LNCaP clone FGC (cell line): ENCODE measurements around the gene ZMIZ1.

Source experiments
- DNase-seq: peaks from one replicate; pipeline ENCODE4 v3.0.0-alpha.2; 2011; ENCODE audit warnings: low read depth
- H3K4me3 ChIP-seq: 2 replicates; pipeline ENCODE4 v1.5.1; 2011; ENCODE audit warnings: mild to moderate bottlenecking, low read depth, low read length, control low read depth
- TF ChIP-seq, protein P1 (sequence below): IDR thresholded peaks from 2 replicates; pipeline ENCODE4 v1.5.1; 2012; ENCODE audit warnings: mild to moderate bottlenecking; ENCODE audit not compliant: control insufficient read depth, insufficient read depth; ENCODE audit errors: extremely low read depth

The ZMIZ1 gene

DNA sequence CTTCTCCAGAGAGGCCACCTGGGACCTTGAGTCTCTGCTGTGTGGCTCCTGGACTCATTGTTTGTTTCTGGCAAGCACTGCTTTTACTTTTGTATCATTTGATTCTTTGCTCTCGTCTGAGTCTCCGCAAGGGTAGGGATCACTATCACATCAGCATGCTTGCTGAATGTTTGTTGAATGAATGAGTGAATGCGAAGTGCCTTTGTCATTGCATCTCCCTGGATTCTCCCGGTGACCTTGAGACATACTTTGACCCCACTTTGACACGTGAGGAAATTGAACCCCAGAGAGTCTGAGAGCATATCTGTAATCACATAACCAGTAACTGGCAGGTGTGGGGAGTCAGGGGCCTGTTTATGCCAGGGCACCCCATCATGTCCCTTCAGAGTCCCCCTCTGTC, 92.8 kb downstream of the ZMIZ1 start:
- no peak overlapping the region for H3K4me3 ChIP-seq
- no peak for DNase-seq
- TF ChIP-seq, protein P1, sequence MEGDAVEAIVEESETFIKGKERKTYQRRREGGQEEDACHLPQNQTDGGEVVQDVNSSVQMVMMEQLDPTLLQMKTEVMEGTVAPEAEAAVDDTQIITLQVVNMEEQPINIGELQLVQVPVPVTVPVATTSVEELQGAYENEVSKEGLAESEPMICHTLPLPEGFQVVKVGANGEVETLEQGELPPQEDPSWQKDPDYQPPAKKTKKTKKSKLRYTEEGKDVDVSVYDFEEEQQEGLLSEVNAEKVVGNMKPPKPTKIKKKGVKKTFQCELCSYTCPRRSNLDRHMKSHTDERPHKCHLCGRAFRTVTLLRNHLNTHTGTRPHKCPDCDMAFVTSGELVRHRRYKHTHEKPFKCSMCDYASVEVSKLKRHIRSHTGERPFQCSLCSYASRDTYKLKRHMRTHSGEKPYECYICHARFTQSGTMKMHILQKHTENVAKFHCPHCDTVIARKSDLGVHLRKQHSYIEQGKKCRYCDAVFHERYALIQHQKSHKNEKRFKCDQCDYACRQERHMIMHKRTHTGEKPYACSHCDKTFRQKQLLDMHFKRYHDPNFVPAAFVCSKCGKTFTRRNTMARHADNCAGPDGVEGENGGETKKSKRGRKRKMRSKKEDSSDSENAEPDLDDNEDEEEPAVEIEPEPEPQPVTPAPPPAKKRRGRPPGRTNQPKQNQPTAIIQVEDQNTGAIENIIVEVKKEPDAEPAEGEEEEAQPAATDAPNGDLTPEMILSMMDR, result no peak

DNA sequence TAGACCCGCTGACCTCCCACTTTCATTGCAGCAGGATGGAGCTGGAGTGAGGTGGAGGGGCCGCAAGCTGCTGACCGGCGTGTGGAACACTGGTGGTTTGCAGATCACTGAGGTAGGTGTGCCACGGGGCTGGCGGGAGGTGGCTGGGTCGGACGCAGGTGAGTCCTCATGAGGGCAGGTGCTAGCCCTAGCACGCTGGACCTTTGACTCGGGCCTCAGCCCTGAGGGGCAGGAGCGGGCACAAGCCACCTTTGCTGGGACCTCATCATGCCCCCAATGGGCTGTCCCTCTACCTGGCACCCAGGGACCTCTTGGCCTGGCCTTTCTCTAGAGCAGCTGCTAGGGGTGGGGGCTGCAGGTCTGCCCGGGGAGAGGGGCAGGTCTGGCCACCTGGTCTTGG, 93.3 kb downstream of the ZMIZ1 start:
- no peak for DNase-seq
- TF ChIP-seq, protein P1, result no peak
- no peak overlapping the region for H3K4me3 ChIP-seq

DNA sequence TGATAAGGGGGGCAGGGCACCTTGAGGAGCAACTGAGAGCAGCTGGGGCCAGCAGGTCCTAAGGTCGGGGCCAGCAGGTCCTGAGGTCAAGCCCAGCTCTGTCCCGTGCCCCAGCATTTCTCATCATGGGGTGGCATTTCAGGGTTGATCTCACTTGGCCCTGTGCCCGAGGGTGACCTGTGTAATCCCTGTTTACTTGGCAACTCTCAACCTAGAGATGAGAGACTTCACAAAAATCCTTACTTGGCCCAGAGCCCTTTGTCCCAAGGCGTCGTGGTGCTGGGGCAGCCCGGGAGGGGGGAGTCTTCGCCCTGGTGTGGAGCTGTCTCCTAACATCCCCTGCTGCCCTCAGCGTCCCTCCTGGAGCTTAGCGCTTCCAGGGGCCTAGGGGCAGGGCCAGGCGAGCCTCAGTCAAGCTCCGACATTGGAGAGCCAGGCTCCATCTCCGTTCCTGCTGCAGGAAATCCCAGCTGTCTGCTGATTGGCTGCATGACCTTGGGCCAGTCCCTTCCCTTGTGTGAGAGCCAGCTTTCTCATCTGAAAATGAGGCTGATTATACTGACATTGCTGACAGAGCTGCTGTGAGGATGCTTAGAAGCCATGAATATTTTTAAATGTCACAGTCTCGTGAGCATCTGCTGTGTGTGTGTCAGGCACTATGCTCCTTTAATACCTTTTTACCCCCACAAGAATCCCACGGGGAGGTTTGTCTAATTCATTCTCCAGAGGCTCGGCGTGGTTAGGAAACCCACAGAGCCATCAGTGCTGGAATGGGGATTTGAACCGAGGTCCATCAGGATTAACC, 94.3 kb downstream of the ZMIZ1 start:
- TF ChIP-seq, protein P1, result no peak
- DNase-seq, result no peak
- no peak overlapping the region for H3K4me3 ChIP-seq

DNA sequence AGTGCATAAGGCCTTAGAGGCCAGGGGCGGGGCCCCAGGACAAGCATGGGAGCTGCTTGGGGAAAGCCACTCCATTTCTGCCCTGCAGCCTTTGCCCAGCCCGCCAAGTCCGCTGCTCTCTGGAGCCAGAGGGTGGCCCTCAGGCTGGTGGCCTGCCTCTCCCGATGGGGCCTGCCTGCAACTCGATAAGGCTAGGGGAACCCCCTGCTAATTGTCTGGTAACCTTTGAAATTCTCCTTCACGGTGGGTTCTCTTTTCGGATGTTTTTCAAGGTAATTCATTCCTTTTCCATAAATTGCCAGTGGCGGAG, 94.9 kb downstream of the ZMIZ1 start:
- no peak overlapping the region for H3K4me3 ChIP-seq
- no peak for DNase-seq

DNA sequence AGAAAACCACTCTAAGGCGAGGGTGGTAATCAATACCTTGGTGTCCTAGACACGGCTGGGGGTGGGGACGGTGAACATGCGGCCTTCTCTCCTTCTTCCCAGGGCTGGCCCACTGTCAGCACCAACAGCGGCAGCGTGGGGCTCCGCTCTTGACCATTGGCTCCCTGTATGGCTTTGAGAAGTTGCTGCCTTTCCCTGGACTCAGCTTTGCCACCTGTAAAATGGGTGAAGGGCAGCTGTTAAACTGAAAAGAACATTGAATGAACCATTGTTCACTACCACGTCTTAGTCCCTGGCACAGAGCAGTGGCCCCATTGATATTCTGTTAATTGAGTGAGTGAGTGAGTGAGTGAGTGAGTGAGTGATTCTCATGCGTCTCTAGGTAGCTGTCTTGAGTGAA, 95.3 kb downstream of the ZMIZ1 start:
- TF ChIP-seq, protein P1, result no peak
- DNase-seq, result no peak
- H3K4me3 ChIP-seq, result no peak overlapping the region

More for the DNA sequence above, 94.9 kb downstream of the ZMIZ1 start:
- TF ChIP-seq, protein P1, result no peak

DNA sequence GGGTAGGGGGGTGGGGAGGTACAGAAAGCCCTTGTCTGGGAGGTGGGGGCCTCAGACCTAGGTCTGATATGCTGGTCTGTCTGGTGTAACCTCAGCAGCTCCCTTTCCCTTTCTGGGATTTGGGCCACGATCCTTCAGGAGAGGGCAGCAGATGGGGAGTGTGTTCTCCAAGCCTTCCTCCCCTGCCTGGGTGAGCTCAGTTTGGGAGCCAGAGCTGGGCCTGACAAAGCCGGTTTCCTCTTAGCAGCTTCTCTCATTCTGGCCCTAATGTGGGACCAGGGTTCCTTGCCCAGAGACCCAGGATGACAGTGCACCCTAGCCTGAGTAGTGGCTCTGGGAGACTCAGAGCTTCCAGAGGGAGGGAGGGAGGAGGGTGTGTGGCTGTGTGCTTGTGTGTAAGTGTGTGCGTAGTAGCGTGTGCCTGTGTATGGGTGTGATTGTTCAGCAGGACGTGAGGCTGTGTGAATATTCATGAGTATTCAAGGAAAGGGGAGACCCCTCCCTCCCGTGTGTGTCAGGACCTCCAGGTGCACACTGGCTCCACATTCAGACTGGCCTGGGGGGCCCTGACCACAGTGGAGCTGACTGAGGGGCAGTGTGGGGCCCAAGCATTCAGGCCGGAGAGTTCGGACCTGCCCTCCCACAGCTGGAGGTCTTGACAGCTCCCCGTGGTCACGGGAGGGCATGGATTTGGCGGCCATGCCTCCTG, 96.5 kb downstream of the ZMIZ1 start:
- DNase-seq, result no peak
- H3K4me3 ChIP-seq, result no peak overlapping the region
- TF ChIP-seq, protein P1, result no peak
